Hematopoietic multipotent progenitor cell treated with erythropoietin and hydrocortisone succinate and interleukin-3 and kit ligand, for 17 days (in vitro differentiated cells): ENCODE results near the gene MPV17.
"Not testable (repeated sequence)": the region's sequence is repeated elsewhere in the genome, so short reads cannot be mapped to it uniquely, and the experiment has no call there.

Experiments used
- DNase-seq: peaks from one replicate; pipeline ENCODE4 v3.0.0-alpha.2; 2015; ENCODE audit warnings: low spot score

MPV17 gene

DNA sequence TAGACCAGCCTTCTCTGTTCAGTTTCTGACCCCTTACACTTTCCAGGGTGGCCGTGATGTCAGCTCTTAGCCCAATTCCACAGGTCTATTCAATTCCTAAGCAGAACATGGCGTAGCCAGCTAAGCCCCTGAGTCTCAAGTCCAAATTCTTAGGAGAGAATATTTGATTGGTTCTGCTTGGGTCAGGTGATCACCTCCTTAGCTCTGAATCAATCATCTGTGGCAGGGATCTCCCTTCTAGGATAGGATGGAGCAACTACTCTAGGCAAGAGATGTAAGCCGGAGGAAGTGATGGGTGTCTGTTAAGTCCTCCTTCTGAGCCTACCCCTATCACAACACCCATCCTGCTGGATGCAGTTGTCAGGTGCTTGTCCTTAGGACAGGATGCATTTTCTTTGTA, 25.7 kb downstream of the MPV17 start:
- DNase-seq, result no peak

DNA sequence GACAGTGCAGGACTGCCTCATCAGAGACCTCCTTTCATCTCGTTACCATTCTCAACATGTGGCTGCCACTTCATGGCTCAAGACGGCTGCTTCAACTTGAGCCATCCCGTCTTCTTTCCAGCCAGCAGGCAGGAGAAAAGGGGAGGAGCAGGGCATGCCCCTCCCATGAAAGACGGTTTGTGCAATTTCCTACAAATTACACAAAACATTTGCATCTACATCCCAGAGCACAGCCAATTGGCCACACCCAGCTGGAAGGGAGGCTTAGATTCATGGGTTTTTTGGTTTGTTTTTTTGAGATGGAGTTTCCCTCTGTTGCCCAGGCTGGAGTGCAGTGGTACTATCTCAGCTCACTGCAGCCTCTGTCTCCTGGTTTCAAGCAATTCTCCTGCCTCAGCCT, 26.4 kb downstream of the MPV17 start:
- DNase-seq, result no peak

DNA sequence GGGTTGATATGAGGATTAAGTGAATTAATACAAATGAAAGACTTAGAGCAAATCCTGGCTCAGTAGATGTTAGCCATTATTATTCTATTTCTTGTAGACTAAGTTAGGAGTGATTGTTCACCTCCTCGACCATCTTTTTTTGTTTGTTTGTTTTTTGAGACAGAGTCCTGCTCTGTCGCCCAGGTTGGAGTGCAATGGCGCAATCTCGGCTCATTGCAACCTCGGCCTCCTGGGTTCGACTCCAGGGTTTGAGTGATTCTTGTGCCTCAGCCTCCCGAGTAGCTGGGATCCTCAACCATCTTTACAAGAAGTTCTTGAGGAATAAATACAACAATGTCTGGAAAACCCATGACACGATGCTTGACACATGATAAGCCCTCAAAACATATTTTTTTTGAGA, 28.0 kb downstream of the MPV17 start:
- DNase-seq, result no peak

DNA sequence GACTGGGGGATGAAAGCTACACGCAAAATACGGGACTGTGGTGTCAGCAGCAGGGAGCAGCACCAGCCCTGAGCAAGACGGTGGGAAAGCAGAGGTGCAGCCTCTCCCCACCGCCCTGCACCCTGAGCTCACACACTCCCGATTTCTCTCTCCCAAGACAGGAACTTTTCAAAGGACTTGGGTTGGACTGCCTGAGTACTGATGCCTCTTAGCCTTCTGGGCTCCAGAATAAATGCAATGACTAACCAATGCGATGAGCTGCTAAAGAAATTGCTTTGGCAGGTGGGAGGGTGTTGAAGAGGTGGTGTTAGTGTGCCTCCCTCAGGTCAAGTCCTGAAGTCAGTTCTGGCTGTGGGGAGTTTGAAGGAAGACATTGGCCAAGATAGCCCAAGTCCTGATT, 31.0 kb downstream of the MPV17 start:
- no peak for DNase-seq

DNA sequence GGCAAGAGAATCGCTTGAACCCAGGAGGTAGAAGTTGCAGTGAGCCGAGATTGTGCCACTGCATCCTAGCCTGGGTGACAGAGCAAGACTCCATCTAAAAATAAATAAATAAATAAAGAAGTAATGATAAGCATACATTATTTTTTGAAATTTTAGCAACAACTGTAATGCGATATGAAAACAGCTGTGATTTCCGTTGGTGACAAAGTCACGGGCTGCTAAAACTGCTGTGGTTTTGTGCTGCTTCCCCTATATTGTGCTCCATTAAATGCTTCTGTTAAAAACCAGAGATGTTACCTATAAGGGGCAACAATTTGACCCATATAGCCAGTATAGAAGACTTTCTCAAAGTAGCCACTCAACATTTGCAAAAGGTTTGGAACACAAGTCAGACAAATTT, 32.3 kb downstream of the MPV17 start:
- no peak for DNase-seq

DNA sequence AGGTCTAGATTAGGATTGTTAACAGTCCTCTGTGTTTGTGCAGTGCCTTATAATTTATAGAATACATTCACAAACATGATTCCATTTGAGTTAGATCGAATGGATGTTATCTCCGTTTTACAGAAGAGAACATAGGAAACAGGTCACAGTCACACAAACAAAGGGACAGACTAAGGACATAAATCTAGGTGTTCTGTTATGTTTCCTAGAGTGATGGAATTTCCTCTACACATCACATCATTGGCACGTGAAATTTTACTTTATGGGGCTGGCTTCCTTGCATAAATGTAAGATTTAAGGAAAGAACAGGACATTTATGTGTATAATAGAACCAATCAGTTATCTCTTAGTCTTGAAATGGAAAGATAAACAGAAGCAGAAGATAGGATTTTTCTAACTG, 34.3 kb downstream of the MPV17 start:
- no peak for DNase-seq

DNA sequence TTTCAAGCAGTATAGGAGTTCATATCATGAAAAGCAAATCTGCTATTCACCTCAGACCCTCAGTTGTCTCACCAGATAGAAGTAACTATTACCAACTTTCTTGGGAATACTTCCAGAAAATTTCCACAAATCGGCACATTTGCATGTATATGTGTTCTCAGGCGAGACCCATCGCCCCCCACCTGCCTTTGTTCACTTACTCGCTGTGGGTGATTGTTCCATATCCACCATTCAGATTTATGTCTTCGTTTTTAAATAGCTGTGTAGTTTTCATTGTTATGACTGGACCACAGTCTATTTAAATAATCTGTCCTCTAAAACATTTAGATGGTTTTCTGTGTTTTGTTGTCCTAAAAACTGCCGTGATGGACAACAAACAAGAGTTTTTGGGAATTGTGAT, 37.4 kb downstream of the MPV17 start:
- no peak for DNase-seq

DNA sequence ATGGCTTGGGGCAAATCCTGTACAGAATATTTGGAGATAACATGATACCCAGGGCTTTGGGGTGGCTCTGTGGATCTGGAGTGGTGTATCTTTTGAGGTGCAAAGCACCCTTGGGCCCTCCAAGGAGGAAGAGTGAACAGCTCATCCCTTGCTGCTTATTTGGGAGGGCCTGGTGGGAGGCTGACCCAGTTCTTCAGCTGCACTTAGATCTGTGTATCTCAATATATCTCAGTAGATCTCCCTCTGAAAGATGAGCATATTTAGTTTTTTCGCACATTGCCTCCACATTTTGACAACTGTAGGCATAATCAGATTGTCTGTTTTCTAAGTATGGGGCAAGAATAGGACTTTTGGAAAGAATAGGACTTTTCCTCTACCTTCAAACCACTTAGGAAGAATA, 37.9 kb downstream of the MPV17 start:
- DNase-seq, result no peak

DNA sequence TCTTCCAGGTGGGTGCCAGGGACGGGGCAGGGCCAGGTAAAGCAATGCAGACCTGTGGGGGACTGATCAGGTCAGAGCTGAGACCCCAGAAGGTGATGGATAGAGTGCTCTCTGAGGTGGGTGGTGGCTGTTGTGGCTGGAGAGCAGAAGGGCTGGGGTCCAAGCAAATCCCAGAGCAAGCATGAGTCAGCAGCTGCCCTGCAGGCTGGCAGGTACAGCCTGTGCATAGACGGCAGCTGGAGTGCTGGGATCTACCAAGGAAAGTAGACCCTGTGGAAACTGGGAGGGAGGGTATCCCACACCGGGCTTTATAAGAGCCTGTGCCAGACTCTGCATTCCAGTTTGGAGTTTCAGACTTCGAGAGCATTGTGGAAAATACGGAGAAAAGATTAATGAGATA, 40.0 kb downstream of the MPV17 start:
- no peak for DNase-seq

DNA sequence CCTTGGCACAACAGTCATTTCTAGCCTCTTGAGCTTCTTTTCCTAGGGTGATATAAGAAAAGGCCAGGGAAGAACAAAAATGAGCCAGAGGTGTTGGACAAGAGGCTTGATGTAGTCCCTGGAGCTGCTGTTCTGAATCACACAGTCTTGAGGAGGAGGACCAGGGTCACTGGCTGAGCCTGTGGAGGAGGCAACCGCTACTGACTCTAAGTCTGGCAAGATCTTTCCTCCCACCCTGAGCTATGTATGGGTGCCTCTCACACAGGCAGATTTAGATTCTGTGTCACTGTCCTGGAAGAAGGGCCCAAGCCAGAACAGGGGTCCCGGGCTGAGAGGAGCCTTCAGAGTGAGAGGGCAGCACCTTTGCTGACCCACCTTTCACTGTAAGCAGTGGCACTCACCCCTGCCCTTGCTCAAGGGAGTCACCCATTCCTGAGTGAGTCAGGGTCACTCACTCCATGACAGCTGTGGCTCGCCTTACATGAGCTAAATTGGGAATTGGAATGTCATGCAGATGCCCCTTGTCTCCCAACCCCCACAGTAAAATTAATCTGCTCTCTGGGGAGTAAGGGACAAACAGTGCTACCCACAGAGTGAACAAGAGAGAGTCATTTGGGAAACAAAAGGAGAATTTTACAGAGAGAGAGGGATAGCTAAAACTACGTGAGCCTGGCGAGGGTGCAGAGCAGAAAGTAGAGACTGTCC, 40.9 kb downstream of the MPV17 start, which contains the start of gene TRIM54:
Gene TRIM54 (plus strand): TSS at position 575 of the 705 bp plus-strand sequence. CDS start 303 bp downstream, outside the sequence.
- DNase-seq, result no peak

DNA sequence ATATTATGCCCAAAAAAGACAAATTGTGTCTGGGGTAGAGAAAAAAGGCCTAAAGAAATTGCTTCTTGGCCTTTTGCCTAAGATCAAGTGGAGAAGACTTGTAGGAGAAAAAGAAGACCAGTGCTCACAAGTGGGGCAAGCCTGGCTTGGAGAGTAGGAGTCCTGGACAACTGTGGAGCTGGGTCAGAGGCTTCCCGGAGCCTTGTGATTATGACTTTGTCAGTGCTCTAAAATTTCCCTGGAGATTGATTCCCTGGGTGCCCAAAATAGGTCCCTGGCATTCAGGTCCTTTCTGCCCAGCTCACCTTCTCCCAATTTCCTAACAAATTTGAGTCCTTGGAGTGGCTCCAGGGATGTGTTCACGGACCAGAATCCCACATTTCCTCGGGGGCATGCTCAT, 41.5 kb downstream of the MPV17 start:
- DNase-seq, result no peak

DNA sequence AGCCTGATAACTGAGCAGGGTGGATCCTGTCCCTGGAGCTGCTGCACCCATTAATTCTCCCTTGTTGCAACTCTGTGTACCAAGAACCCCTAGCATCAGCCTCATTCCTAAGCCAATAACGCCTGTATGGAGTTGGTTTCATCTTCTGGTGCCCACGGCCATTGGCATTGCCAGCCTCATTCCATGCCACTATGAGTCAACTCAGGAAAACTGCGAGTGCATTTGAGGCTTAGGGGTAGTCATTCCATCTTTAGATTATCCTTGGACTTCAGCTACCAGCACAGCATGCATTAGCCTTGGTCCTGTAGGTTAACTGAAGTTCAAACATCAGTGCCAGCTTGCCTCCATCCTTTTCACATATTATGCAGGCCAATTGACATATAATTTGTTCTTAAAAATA, 42.1 kb downstream of the MPV17 start:
- no peak for DNase-seq

DNA sequence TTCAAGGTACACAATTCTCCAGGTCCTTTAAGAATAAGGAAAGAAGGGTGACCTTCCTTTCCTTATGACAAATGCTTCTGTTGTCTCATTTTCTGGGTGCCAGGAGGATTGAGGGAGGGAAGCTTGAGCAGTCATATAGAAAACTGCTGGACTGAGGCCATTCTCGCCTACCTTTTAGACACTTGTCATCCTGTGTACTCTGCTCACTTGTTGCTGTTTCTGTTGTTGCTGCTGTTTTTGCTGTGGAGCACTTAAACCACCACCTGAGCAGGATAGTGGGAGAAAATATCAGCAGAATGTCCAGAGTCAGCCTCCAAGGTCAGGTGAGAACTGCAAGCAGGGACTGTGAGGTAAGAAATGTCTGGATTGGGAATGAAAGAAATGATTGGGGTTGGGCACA, 44.9 kb downstream of the MPV17 start:
- DNase-seq, result no peak

DNA sequence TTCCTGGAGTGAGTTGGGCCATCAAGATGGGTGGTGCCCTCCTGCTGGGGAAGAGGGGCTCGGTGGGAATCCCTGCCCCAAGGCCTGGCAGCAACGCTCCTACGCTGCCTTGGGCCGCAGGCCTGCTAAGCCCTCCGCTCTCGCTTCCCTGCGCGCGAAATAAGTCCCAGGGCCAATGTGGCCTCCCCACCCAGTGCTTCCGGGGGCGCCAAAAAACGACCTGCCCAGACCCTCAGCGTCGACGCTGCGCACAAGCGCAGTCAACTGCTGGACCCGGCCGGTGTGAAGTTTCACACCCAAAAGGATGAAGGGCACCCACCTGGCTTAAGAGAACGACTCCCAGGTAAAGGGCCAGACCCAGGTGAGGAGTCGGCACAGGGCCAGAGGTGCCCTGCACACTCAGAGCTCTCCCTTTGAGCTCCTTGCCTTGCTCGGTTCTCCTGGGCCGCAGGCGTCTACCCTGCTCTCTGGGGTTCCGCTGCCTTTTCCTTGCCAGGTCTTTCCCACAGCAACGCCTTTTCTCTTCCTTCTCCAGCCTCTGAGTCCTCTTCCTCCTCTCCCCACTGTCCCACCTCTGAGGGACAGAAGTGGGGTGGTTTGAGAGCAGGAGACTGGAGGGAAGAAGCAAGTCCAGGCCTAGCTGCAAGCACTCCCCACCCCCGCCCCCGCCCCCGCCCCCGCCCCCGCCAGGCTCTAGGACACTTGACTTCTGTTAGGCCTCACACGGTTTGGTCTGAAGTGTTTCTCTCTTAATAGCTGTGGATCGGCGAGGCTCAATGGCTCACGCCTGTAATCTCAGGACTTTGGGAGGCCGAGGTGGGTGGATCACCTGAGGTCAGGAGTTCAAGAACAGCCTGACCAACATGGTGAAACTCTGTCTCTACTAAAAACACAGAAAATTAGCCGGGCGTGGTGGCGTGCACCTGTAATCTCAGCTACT, 47.4 kb downstream of the MPV17 start, which contains the start of gene DNAJC5G:
Gene DNAJC5G (plus strand): TSS at position 223 of the 940 bp plus-strand sequence. CDS start 1,296 bp downstream, outside the sequence.
- no peak for DNase-seq

DNA sequence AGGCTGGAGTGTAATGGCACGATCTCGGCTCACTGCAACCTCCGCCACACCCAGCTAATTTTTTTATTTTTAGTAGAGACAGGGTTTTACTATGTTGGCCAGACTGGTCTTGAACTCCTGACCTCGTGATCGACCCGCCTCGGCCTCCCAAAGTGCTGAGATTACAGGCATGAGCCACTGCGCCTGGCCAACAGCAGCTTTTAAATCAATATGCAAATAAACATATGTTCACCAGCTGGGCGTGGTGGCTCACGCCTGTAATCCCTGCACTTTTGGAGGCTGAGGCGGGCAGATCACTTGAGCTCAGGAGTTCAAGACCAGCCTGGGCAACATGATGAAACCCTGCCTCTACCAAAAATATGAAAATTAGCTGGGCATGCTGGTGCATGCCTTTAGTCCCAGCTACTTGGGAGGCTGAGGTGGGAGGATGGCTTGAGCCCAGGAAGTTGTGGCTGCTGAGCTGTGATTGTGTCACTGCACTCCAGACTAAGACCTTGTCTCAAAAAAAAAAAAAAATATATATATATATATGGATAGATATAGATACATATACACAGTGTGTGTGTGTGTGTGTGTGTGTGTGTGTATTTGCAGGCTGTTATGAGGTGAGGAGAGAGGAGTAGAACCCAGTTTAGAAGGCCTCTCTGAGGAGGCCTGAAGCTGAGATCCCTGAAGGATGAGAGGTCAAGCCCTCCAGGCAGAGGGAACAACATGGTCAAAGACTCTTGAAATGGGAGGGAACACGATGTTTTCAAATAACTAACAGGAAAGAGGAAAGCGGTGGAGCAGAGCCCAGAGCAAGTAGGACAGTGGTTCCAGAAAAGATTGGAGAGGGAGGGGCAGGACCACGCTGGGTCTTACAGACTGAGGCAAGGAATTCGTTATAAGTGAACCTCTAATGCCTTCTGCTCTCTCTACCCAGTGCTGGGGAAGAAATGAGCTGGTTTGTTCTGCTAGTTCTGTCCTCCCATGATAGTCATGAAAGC, 50.1 kb downstream of the MPV17 start:
- not testable (repeated sequence) for DNase-seq

DNA sequence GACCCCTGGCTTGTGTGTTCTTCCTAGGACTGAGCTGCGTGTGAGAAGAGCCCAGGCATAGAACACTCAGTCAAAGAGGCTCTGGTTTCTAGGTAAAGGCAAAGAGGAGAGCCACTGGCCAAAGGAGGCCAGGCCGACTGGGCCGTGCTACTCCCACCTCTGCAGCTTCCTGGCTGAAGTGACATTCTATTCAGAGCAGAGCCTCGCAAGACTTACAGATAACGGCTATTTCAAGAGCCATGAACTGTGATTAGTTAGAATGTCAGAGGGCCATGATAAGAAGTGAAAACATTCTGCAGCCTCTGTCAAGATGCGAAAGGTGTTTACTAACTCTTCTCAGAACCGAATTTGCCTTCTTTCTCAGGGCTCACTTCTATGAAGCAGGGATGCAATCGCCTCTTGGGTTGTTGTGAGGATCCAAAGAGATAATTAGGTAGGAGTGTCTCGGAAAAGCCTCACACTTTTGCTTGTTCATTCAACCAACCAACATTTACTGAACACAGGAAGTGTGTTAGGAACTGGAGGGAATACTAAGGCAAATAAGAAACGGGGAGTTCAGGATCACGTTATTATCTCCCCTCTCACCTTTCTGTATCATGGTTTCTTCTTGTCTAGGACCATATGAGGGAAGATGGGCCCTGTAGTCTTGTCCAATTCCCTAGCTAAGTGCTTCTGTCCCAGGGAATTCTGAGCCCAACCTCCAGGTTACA, 51.1 kb downstream of the MPV17 start:
- DNase-seq, result no peak

DNA sequence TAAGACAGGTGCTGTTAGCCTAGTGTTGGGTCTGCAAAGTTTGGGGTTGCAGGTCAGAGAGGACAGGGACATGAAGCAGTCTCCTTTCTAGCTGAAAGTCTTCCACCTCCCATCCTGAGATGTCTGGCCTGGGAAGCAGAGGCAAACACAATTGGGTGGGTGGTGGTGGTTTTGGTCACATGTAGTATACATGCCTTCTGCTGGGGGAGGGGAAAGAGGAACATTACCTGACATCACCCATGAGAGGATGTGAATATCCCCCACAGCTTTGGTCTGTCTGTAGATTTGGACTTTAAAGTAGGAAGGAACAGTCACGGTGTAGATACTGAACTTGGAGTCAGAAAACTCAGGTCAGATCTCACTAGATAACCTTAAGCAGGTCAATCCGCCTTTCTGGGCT, 52.2 kb downstream of the MPV17 start:
- DNase-seq, result no peak

DNA sequence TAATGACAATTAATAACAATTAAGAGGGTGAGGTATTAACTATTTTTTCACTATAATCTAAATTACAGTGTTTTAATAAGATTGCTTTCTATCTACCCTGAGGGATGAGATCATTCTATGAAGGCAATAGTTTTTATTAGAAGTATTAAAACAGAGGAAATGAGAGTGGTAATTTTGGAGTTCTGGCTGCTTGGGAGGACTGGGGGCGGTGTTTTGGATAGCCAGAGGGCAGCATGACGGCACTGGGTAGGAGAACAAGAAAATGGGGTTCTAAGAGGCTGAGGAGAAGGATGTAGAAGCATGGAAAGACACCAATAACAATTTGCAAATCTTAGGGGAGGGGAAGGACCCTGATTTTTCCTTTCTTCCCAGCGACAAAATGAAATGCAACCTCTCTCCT, 52.8 kb downstream of the MPV17 start:
- no peak for DNase-seq

DNA sequence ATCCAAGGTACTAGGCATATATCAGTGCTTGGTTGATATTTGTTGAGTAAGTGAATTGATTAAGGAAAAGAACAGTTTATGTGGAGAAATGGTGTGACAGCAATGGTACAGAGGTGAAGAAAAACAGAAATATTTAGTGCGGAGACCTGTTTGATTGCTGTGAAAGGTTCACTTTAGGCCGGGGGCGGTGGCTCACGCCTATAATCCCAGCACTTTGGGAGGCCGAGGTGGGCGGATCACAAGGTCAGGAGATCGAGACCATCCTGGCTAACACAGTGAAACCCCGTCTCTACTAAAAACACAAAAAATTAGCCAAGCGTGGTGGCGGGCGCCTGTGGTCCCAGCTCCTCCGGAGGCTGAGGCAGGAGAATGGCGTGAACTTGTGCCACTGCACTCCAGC, 54.6 kb downstream of the MPV17 start:
- DNase-seq, result not testable (repeated sequence)

DNA sequence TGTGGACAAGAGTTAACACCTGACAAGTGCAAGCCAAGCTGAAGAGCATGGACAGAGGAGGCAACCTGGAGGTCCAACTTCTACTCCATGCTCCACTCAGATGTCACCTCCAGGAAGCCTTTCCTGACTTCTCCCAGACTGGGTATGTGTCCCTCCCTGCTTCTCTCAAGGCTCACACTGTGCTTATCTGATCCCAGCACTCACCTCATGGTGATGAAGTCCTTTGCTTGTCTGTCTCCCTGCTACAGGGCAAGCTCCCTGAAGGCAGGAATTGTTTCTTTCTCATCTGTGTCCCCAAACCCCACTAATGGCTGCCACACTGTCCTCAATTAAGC, 57.4 kb downstream of the MPV17 start:
- DNase-seq, result no peak

DNA sequence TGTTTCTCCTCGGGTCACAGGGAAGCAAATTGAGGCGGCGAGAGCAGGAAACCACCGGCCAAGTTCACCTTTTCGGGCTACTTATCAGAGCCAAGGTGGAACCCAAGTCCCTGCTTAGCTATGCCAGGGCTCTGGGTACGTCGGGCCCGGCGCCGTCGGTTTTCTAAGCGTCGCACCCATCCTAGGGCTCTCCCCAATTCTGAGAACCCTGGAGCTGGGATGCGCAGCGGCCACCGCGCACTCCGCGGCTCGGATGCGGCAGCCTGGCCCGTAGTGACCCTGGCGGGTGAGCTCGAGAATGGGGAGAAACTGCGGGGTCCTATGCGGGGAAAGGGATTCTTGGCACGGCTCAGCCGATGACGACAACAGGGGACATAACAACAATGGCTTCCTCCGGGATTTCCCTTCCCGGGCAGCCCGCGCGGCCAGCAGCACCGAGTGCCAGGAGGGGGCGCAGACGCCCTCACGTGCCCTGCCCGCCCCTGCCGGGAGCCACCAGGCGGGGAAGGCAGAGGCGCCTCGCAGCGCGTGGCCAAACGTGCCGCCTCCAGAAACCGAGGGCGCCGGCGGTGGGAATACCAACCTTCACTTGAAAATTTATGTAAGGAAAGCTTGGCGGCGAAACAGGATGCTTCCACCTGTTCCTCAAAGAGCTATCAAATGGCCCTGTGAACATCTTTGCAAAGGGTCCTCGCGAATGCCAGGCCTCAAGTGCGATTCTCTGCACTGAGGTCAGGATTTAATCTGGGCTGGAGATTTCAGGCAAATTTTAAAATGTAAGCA, 58.0 kb downstream of the MPV17 start:
- peak; percentile 13 for DNase-seq
